ENCODE measurements around the gene GAL3ST2.

Gene GAL3ST2

DNA sequence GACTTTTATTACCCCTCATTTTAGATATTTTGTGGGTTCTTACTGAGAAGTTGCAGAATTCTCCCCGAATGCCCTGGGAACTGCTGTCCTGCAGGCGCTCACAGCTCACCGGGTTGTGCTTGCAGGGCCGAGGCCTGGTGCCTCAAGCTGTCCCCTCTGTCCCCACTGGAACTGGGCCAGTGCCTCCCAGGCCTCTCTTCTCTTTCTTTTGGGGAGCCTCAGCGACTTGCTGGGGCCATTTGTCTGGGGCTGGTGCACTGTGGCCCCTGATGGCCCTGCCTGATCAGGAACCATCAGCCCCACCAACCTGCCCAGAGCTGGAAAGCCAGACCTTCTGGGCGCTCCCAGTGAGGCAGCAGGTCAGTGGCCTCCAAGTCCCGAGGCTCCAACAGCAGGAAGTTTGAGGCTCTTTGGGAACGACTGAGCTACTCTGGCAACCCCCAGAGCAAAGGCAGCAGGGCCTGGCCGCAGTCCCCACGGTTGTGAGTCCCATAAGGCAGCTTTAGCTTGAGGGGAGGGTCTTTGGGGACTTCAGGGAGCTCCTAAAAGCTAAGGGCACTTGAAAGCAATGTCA lies 17.7 kb downstream of the GAL3ST2 start:
- TF ChIP-seq, protein P1, sequence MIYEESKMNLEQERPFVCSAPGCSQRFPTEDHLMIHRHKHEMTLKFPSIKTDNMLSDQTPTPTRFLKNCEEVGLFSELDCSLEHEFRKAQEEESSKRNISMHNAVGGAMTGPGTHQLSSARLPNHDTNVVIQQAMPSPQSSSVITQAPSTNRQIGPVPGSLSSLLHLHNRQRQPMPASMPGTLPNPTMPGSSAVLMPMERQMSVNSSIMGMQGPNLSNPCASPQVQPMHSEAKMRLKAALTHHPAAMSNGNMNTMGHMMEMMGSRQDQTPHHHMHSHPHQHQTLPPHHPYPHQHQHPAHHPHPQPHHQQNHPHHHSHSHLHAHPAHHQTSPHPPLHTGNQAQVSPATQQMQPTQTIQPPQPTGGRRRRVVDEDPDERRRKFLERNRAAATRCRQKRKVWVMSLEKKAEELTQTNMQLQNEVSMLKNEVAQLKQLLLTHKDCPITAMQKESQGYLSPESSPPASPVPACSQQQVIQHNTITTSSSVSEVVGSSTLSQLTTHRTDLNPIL (CRISPR knock-in tag; IDR thresholded peaks at IDR 0.05; ENCODE audit: low read depth) = no peak
- TF ChIP-seq ZNF565 (CRISPR knock-in tag; conservative IDR thresholded peaks at IDR 0.05; ENCODE audit: low read depth) (no peak), GLIS3 (CRISPR knock-in tag; IDR thresholded peaks at IDR 0.05) (no peak), ARNTL (CRISPR knock-in tag; IDR thresholded peaks at IDR 0.05; ENCODE audit: borderline replicate concordance, low read depth) (no peak), ESRRG (CRISPR knock-in tag; IDR thresholded peaks at IDR 0.05) (no peak), ISL1 (CRISPR knock-in tag; IDR thresholded peaks at IDR 0.05) (no peak), ZFP3 (CRISPR knock-in tag; IDR thresholded peaks at IDR 0.05) (no peak), ZNF70 (CRISPR knock-in tag; IDR thresholded peaks at IDR 0.05) (no peak), BACH2 (CRISPR knock-in tag; IDR thresholded peaks at IDR 0.05; ENCODE audit: borderline replicate concordance) (no peak), ZNF8 (CRISPR knock-in tag; IDR thresholded peaks at IDR 0.05) (no peak), PPARA (CRISPR knock-in tag; IDR thresholded peaks at IDR 0.05; ENCODE audit: borderline replicate concordance) (no peak), OSR1 (CRISPR knock-in tag; IDR thresholded peaks at IDR 0.05) (no peak), ZC3H10 (CRISPR knock-in tag; IDR thresholded peaks at IDR 0.05) (no peak), TOX (CRISPR knock-in tag; IDR thresholded peaks at IDR 0.05; ENCODE audit: borderline replicate concordance) (no peak)
- TF ChIP-seq, protein P2, sequence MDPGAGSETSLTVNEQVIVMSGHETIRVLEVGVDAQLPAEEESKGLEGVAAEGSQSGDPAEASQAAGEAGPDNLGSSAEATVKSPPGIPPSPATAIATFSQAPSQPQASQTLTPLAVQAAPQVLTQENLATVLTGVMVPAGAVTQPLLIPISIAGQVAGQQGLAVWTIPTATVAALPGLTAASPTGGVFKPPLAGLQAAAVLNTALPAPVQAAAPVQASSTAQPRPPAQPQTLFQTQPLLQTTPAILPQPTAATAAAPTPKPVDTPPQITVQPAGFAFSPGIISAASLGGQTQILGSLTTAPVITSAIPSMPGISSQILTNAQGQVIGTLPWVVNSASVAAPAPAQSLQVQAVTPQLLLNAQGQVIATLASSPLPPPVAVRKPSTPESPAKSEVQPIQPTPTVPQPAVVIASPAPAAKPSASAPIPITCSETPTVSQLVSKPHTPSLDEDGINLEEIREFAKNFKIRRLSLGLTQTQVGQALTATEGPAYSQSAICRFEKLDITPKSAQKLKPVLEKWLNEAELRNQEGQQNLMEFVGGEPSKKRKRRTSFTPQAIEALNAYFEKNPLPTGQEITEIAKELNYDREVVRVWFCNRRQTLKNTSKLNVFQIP (CRISPR knock-in tag; IDR thresholded peaks at IDR 0.05; ENCODE audit: borderline replicate concordance, low read depth) = no peak
- TF ChIP-seq, protein P3, sequence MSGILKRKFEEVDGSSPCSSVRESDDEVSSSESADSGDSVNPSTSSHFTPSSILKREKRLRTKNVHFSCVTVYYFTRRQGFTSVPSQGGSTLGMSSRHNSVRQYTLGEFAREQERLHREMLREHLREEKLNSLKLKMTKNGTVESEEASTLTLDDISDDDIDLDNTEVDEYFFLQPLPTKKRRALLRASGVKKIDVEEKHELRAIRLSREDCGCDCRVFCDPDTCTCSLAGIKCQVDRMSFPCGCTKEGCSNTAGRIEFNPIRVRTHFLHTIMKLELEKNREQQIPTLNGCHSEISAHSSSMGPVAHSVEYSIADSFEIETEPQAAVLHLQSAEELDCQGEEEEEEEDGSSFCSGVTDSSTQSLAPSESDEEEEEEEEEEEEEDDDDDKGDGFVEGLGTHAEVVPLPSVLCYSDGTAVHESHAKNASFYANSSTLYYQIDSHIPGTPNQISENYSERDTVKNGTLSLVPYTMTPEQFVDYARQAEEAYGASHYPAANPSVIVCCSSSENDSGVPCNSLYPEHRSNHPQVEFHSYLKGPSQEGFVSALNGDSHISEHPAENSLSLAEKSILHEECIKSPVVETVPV (CRISPR knock-in tag; IDR thresholded peaks at IDR 0.05) = no peak
- TF ChIP-seq, protein P4, sequence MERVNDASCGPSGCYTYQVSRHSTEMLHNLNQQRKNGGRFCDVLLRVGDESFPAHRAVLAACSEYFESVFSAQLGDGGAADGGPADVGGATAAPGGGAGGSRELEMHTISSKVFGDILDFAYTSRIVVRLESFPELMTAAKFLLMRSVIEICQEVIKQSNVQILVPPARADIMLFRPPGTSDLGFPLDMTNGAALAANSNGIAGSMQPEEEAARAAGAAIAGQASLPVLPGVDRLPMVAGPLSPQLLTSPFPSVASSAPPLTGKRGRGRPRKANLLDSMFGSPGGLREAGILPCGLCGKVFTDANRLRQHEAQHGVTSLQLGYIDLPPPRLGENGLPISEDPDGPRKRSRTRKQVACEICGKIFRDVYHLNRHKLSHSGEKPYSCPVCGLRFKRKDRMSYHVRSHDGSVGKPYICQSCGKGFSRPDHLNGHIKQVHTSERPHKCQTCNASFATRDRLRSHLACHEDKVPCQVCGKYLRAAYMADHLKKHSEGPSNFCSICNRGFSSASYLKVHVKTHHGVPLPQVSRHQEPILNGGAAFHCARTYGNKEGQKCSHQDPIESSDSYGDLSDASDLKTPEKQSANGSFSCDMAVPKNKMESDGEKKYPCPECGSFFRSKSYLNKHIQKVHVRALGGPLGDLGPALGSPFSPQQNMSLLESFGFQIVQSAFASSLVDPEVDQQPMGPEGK (CRISPR knock-in tag; IDR thresholded peaks at IDR 0.05; ENCODE audit: borderline replicate concordance) = no peak
- TF ChIP-seq, protein P5, sequence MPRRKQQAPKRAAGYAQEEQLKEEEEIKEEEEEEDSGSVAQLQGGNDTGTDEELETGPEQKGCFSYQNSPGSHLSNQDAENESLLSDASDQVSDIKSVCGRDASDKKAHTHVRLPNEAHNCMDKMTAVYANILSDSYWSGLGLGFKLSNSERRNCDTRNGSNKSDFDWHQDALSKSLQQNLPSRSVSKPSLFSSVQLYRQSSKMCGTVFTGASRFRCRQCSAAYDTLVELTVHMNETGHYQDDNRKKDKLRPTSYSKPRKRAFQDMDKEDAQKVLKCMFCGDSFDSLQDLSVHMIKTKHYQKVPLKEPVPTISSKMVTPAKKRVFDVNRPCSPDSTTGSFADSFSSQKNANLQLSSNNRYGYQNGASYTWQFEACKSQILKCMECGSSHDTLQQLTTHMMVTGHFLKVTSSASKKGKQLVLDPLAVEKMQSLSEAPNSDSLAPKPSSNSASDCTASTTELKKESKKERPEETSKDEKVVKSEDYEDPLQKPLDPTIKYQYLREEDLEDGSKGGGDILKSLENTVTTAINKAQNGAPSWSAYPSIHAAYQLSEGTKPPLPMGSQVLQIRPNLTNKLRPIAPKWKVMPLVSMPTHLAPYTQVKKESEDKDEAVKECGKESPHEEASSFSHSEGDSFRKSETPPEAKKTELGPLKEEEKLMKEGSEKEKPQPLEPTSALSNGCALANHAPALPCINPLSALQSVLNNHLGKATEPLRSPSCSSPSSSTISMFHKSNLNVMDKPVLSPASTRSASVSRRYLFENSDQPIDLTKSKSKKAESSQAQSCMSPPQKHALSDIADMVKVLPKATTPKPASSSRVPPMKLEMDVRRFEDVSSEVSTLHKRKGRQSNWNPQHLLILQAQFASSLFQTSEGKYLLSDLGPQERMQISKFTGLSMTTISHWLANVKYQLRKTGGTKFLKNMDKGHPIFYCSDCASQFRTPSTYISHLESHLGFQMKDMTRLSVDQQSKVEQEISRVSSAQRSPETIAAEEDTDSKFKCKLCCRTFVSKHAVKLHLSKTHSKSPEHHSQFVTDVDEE (CRISPR knock-in tag; IDR thresholded peaks at IDR 0.05) = no peak
- ATAC-seq = no peak

DNA sequence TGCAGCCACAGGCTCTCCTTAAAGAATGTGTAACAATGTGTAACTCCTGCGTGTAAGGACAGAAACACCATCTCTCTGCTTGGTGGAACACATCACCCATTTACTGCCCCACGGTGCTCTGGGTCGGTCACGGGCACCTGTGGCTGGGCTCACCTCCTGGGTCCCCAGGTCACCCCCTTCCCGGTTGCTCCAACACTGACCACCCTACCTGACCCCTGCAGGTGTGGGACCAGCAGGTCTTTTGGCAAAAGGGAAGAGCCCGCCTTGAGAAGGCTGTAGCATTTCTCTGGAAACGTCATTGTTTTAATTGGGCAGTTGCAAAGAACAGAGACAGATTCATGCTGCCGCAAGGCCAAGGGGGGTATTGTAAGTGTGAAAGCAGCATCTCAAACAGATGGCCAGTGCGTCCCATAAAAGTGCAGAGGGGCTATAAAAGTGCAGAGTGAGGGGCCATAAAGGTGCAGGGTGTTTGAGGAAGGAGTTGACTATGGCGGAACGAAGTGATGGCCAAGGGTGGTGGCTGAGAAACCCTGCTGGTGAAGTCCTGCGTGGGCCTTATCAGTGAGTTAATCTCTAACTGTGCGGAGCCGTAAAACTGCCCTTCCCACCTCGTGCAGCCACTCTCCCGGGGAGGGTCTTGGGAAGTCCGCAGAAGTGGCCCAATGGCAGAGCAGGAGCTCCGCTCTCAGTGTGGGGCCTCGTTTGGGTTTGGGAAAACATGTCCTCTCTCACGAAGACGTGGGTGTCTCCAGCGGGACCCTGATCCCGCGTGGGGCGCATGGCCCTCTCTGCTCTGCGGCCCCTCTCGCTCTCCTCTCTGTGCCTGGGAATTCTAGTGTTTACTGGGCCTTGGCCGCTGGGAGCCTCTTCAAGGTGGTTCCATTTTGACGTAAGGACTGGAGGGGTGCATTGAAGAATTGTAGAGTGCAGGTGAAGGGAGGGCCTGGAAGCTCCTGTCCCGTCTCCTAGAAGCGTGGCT lies 18.7 kb downstream of the GAL3ST2 start:
- TF ChIP-seq GLIS3 (CRISPR knock-in tag; IDR thresholded peaks at IDR 0.05) (no peak), ZFP30 (CRISPR knock-in tag; IDR thresholded peaks at IDR 0.05) (no peak), RARB (CRISPR knock-in tag; IDR thresholded peaks at IDR 0.05) (no peak), TOX (CRISPR knock-in tag; IDR thresholded peaks at IDR 0.05; ENCODE audit: borderline replicate concordance) (no peak), ZNF565 (CRISPR knock-in tag; conservative IDR thresholded peaks at IDR 0.05; ENCODE audit: low read depth) (no peak), ZFP3 (CRISPR knock-in tag; IDR thresholded peaks at IDR 0.05) (no peak)
- TF ChIP-seq, protein P2 (CRISPR knock-in tag; IDR thresholded peaks at IDR 0.05; ENCODE audit: borderline replicate concordance, low read depth) = no peak
- TF ChIP-seq, protein P1 (CRISPR knock-in tag; IDR thresholded peaks at IDR 0.05; ENCODE audit: low read depth) = no peak
- TF ChIP-seq, protein P5 (CRISPR knock-in tag; IDR thresholded peaks at IDR 0.05) = no peak
- no peak for ATAC-seq

Data from SK-N-SH treated with all-trans-retinoic acid at 6 μM for 48 hours (cell line).